HL-60 (cell line): ENCODE results near the gene DMD.

Source experiments
- DNase-seq, 2 experiments: peaks; one replicate each; pipeline ENCODE4 v3.0.0-alpha.2; 2010 to 2020; ENCODE audit warnings: low read depth in 1 of 2, low spot score in 1 of 2
- H3K27ac ChIP-seq: fragments of 250-450 bp; sonication (Bioruptor Pico); replicated peaks from 2 replicates; pipeline ENCODE4 v1.5.1; 2020; ENCODE audit warnings: mild to moderate bottlenecking, moderate library complexity
- H3K27me3 ChIP-seq: fragments of 250-450 bp; sonication (Bioruptor Pico); 2 replicates; pipeline ENCODE4 v1.5.1; 2021; ENCODE audit warnings: mild to moderate bottlenecking, moderate library complexity; ENCODE audit not compliant: insufficient read depth, poor library complexity, severe bottlenecking
- H3K4me3 ChIP-seq: replicated peaks from 2 replicates; pipeline ENCODE4 v1.5.1; 2011; ENCODE audit warnings: mild to moderate bottlenecking, control low read depth, low read length; ENCODE audit not compliant: insufficient read depth
- GABPA ChIP-seq: IDR thresholded peaks from 2 replicates; pipeline ENCODE4 v1.6.1; 2012; ENCODE audit warnings: low read depth
- POLR2AphosphoS5 ChIP-seq: IDR thresholded peaks from 2 replicates; pipeline ENCODE4 v1.6.1; 2012; ENCODE audit warnings: low read depth
- REST ChIP-seq: IDR thresholded peaks from 2 replicates; pipeline ENCODE4 v1.6.1; 2012; ENCODE audit warnings: low read depth; ENCODE audit not compliant: insufficient replicate concordance
- SPI1 ChIP-seq: IDR thresholded peaks from 2 replicates; pipeline ENCODE4 v1.6.1; 2012; ENCODE audit warnings: low read depth, mild to moderate bottlenecking, borderline replicate concordance
- TF ChIP-seq, protein P1 (sequence below): IDR thresholded peaks from one replicate; pipeline ENCODE4 v1.5.1; 2011; ENCODE audit warnings: low read length, control low read depth, inconsistent platforms; ENCODE audit not compliant: insufficient read depth

DMD gene

GRCh38 chrX:31237189-31237588, 1974.2 kb downstream of the DMD start:
- DNase-seq = no peak
- TF ChIP-seq POLR2AphosphoS5 (no peak), SPI1 (no peak), REST (no peak), GABPA (no peak)
- TF ChIP-seq, protein P1, sequence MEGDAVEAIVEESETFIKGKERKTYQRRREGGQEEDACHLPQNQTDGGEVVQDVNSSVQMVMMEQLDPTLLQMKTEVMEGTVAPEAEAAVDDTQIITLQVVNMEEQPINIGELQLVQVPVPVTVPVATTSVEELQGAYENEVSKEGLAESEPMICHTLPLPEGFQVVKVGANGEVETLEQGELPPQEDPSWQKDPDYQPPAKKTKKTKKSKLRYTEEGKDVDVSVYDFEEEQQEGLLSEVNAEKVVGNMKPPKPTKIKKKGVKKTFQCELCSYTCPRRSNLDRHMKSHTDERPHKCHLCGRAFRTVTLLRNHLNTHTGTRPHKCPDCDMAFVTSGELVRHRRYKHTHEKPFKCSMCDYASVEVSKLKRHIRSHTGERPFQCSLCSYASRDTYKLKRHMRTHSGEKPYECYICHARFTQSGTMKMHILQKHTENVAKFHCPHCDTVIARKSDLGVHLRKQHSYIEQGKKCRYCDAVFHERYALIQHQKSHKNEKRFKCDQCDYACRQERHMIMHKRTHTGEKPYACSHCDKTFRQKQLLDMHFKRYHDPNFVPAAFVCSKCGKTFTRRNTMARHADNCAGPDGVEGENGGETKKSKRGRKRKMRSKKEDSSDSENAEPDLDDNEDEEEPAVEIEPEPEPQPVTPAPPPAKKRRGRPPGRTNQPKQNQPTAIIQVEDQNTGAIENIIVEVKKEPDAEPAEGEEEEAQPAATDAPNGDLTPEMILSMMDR = no peak
- peaks cover 2% of the 10 kb centered on the region for H3K27me3 ChIP-seq
- no peak overlapping the region for H3K27ac ChIP-seq
- no peak overlapping the region for H3K4me3 ChIP-seq

DNA sequence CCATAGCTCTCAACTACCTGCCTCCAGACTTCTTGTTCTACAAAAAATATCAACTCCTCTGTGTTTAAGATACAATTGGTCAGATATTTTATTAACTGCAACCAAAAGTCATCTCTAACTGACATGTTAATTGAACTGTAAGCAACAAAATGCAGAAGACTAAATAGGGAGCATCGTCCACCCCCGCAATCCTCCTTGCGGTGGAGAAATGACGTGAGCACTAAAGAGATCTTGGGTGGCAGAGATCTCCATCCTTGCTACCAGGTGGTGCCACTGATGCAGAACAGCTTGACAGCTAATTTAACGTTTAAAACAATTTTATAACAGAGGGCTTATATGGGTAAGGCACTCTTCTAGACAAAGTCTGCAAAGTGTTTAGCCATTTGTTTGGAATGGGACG, 1975.1 kb downstream of the DMD start:
- Histone ChIP-seq H3K4me3 (no peak overlapping the region), H3K27ac (no peak overlapping the region), H3K27me3 (peaks cover 2% of the 10 kb centered on the region)
- TF ChIP-seq REST = no peak
- TF ChIP-seq SPI1 = no peak
- TF ChIP-seq GABPA = no peak
- TF ChIP-seq, protein P1 = no peak
- DNase-seq = no peak

DNA sequence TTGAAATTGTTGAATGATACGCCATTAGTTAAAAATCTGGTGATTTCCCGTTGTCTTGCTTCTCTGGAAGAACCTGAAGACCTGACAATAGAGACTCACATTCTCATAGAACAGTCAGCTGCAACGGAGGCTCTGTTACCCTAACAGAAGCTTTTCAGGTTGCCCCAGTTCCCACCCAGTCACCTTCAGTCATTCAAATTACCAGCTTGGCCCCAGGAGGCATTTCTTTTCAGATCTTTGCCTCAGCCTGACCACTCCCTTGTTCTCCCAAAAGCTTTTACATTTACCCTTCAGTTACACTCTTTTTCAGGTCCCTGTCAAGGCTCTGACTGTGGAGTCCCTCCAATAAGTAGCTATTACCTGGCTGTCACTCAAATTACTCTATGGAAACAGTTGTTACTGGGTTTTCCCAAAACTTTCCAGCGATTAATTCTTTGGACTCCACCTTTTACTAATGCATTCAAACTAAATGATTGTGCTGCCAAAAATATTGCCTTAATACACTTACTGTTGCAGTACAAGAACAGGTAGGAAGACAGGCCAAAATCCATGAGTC, 1977.3 kb downstream of the DMD start:
- TF ChIP-seq POLR2AphosphoS5 (no peak), REST (no peak), GABPA (no peak), SPI1 (no peak)
- TF ChIP-seq, protein P1 = no peak
- no peak overlapping the region for H3K4me3 ChIP-seq
- DNase-seq = no peak
- no peak overlapping the region for H3K27ac ChIP-seq
- H3K27me3 ChIP-seq = peaks cover 2% of the 10 kb centered on the region
